Trophoblast cell (in vitro differentiated cells and primary cell): ENCODE measurements around the gene MED29.

Experiments used
- DNase-seq, 2 donors: peaks; one replicate each; pipeline ENCODE4 v3.0.0-alpha.2; 2016
- H2AFZ ChIP-seq: 2 replicates; pipeline ENCODE4 v1.6.1; 2013; ENCODE audit warnings: low read length, moderate library complexity, mild to moderate bottlenecking; ENCODE audit not compliant: insufficient read depth, poor library complexity
- H2AK5ac ChIP-seq: 2 replicates; pipeline ENCODE4 v1.6.1; 2013; ENCODE audit warnings: mild to moderate bottlenecking, low read length
- H2BK120ac ChIP-seq: 2 replicates; pipeline ENCODE4 v1.6.1; 2013; ENCODE audit warnings: low read length, mild to moderate bottlenecking, moderate library complexity; ENCODE audit not compliant: insufficient read depth, poor library complexity
- H2BK12ac ChIP-seq: 2 replicates; pipeline ENCODE4 v1.6.1; 2013; ENCODE audit warnings: mild to moderate bottlenecking, low read length, moderate library complexity
- H2BK5ac ChIP-seq: 2 replicates; pipeline ENCODE4 v1.6.1; 2013; ENCODE audit warnings: low read length, low read depth, moderate library complexity, mild to moderate bottlenecking; ENCODE audit not compliant: poor library complexity
- H3K14ac ChIP-seq: 2 replicates; pipeline ENCODE4 v1.6.1; 2013; ENCODE audit warnings: mild to moderate bottlenecking, low read length
- H3K18ac ChIP-seq: 2 replicates; pipeline ENCODE4 v1.6.1; 2013; ENCODE audit warnings: mild to moderate bottlenecking, low read length
- H3K23ac ChIP-seq: 2 replicates; pipeline ENCODE4 v1.6.1; 2013; ENCODE audit warnings: low read length
- H3K27ac ChIP-seq: 2 replicates; pipeline ENCODE4 v1.5.1; 2013; ENCODE audit warnings: low read depth, mild to moderate bottlenecking, inconsistent platforms, low read length, moderate library complexity
- H3K27me3 ChIP-seq: 2 replicates; pipeline ENCODE4 v1.6.1; 2013; ENCODE audit warnings: inconsistent platforms, mild to moderate bottlenecking, low read length, moderate library complexity; ENCODE audit not compliant: insufficient read depth
- H3K36me3 ChIP-seq, 2 experiments: 1 replicate in 1 of 2; 2 replicates in 1 of 2; pipeline ENCODE4 v1.6.1; 2013; ENCODE audit warnings: low read length in 2 of 2, mild to moderate bottlenecking in 2 of 2, moderate library complexity in 1 of 2; ENCODE audit not compliant: insufficient read depth in 2 of 2, control insufficient read depth in 1 of 2
- H3K4ac ChIP-seq: 2 replicates; pipeline ENCODE4 v1.6.1; 2013; ENCODE audit warnings: low read depth, mild to moderate bottlenecking, low read length, moderate library complexity
- H3K4me1 ChIP-seq, 2 experiments: 1 replicate in 1 of 2; 2 replicates in 1 of 2; pipeline ENCODE4 v1.6.1; 2013; ENCODE audit warnings: low read length in 2 of 2, mild to moderate bottlenecking in 2 of 2, moderate library complexity in 1 of 2; ENCODE audit not compliant: insufficient read depth in 2 of 2, control insufficient read depth in 1 of 2
- H3K4me2 ChIP-seq: 2 replicates; pipeline ENCODE4 v1.6.1; 2013; ENCODE audit warnings: inconsistent platforms, mild to moderate bottlenecking, low read length, moderate library complexity
- H3K4me3 ChIP-seq: 2 replicates; pipeline ENCODE4 v1.5.1; 2013; ENCODE audit warnings: mild to moderate bottlenecking, low read depth, low read length, inconsistent platforms
- H3K79me1 ChIP-seq: one replicate; pipeline ENCODE4 v1.6.1; 2013; ENCODE audit warnings: low read length
- H3K79me2 ChIP-seq: 2 replicates; pipeline ENCODE4 v1.6.1; 2013; ENCODE audit warnings: low read length, mild to moderate bottlenecking; ENCODE audit not compliant: control insufficient read depth, insufficient read depth, poor library complexity
- H3K9ac ChIP-seq: 2 replicates; pipeline ENCODE4 v1.6.1; 2013; ENCODE audit warnings: mild to moderate bottlenecking, low read length
- H3K9me3 ChIP-seq: 2 replicates; pipeline ENCODE4 v1.6.1; 2013; ENCODE audit warnings: low read depth, mild to moderate bottlenecking, control low read depth, inconsistent platforms, low read length; ENCODE audit not compliant: insufficient read depth
- H4K12ac ChIP-seq: 2 replicates; pipeline ENCODE4 v1.6.1; 2013; ENCODE audit warnings: low read depth, mild to moderate bottlenecking, low read length, moderate library complexity
- H4K8ac ChIP-seq: 2 replicates; pipeline ENCODE4 v1.6.1; 2013; ENCODE audit warnings: low read depth, mild to moderate bottlenecking, low read length, moderate library complexity
- H4K91ac ChIP-seq: one replicate; pipeline ENCODE4 v1.6.1; 2013; ENCODE audit warnings: low read depth, mild to moderate bottlenecking, low read length, moderate library complexity
- WGBS: extraction: QIAGEN DNeasy Blood & Tissue Kit; methylation state at CpG from one replicate; pipeline ENCODE4 v1.1.7; 2013; ENCODE audit warnings: missing lambda C conversion rate; ENCODE audit not compliant: insufficient read length, insufficient coverage; ENCODE audit errors: extremely low coverage; 5-methylcytosine and 5-hydroxymethylcytosine counted together

Gene MED29

GRCh38 chr19:39445196-39446111 lies 54.3 kb downstream of the MED29 start, which contains the start of gene SUPT5H:
TSS of gene SUPT5H (plus strand) at chr19:39445582. CDS start at chr19:39445891, 309 bp downstream.
- Histone ChIP-seq H3K4me1 (peaks cover 8 to 16% of the 10 kb centered on the region in 2 experiments), H3K27me3 (no peaks in the 10 kb centered on the region), H3K79me2 (peaks cover 30% of the 10 kb centered on the region), H2BK5ac (peak within 1 kb of the TSS; percentile 50), H3K9me3 (no peaks in the 10 kb centered on the region), H3K36me3 (peaks cover 5 to 8% of the 10 kb centered on the region in 2 experiments), H3K9ac (peak within 1 kb of the TSS; percentile 90), H2BK120ac (peak within 1 kb of the TSS; percentile 82), H2AFZ (peak within 1 kb of the TSS; percentile 68), H3K4me2 (peak within 1 kb of the TSS; percentile 79), H2AK5ac (peak within 1 kb of the TSS; percentile 93), H3K18ac (peak within 1 kb of the TSS; percentile 92), H3K14ac (peak within 1 kb of the TSS; percentile 94), H3K23ac (no peak within 1 kb of the TSS), H2BK12ac (no peak within 1 kb of the TSS), H4K12ac (peak within 1 kb of the TSS; percentile 75), H4K91ac (peak within 1 kb of the TSS; percentile 71), H3K27ac (peak within 1 kb of the TSS; percentile 57), H3K4me3 (peak within 1 kb of the TSS; percentile 95), H3K4ac (peak within 1 kb of the TSS; percentile 97), H3K79me1 (peaks cover 9% of the 10 kb centered on the region), H4K8ac (peak within 1 kb of the TSS; percentile 89)
- DNase-seq, result peak; percentile 99 to 100
- WGBS, result no CpG with 5 or more reads among the region's 68 CpGs

GRCh38 chr19:39446365-39447084 lies 55.3 kb downstream of the MED29 start:
- Histone ChIP-seq H3K18ac (no peak overlapping the region), H2BK120ac (no peak overlapping the region), H4K8ac (no peak overlapping the region), H3K36me3 (peaks cover 9 to 11% of the 10 kb centered on the region in 2 experiments), H3K23ac (no peak overlapping the region), H3K14ac (no peak overlapping the region), H3K79me2 (peaks cover 30% of the 10 kb centered on the region), H3K27me3 (no peaks in the 10 kb centered on the region), H4K12ac (no peak overlapping the region), H2AFZ (no peak overlapping the region), H3K4me2 (peak overlapping the region; percentile 79), H3K27ac (no peak overlapping the region), H2AK5ac (no peak overlapping the region), H2BK5ac (no peak overlapping the region), H3K9me3 (no peaks in the 10 kb centered on the region), H3K4me1 (peaks cover 8 to 16% of the 10 kb centered on the region in 2 experiments), H3K9ac (no peak overlapping the region), H3K79me1 (peaks cover 9% of the 10 kb centered on the region), H2BK12ac (no peak overlapping the region), H3K4ac (peak overlapping the region; percentile 37), H3K4me3 (no peak overlapping the region), H4K91ac (no peak overlapping the region)
- no peak for DNase-seq
- WGBS, result no CpG with 5 or more reads among the region's 16 CpGs

- Histone ChIP-seq H3K79me2 (peaks cover 32% of the 10 kb centered on the region), H3K18ac (no peak overlapping the region), H3K79me1 (peaks cover 9% of the 10 kb centered on the region), H2BK12ac (no peak overlapping the region), H3K23ac (no peak overlapping the region), H3K27ac (peak overlapping the region; percentile 20), H2AK5ac (no peak overlapping the region), H2BK5ac (peak overlapping the region; percentile 26), H3K4me3 (no peak overlapping the region), H3K36me3 (peaks cover 23 to 25% of the 10 kb centered on the region in 2 experiments), H3K4ac (peak overlapping the region; percentile 92), H3K4me1 (peaks cover 8 to 16% of the 10 kb centered on the region in 2 experiments), H2AFZ (no peak overlapping the region), H3K9me3 (no peaks in the 10 kb centered on the region), H3K9ac (no peak overlapping the region), H4K12ac (no peak overlapping the region), H3K27me3 (no peaks in the 10 kb centered on the region), H3K4me2 (peak overlapping the region; percentile 35), H2BK120ac (no peak overlapping the region), H4K8ac (no peak overlapping the region), H3K14ac (no peak overlapping the region), H4K91ac (no peak overlapping the region)
- no CpG with 5 or more reads among the region's 3 CpGs for WGBS
- DNase-seq, result peak in 1 of 2 donors; percentile 51
These were observed 57.1 kb downstream of the MED29 start for GRCh38 chr19:39448271-39448670.

- H3K4me1 ChIP-seq, result peaks cover 8 to 16% of the 10 kb centered on the region in 2 experiments
- H3K27ac ChIP-seq, result no peak overlapping the region
- no peak overlapping the region for H3K9ac ChIP-seq
- H3K36me3 ChIP-seq, result peaks cover 26 to 29% of the 10 kb centered on the region in 2 experiments
- no peak overlapping the region for H2BK5ac ChIP-seq
- H4K91ac ChIP-seq, result no peak overlapping the region
- H3K23ac ChIP-seq, result no peak overlapping the region
- no peak overlapping the region for H3K4me3 ChIP-seq
- no peak overlapping the region for H2AFZ ChIP-seq
- WGBS, result no CpG with 5 or more reads among the region's 8 CpGs
- H2AK5ac ChIP-seq, result no peak overlapping the region
- H2BK12ac ChIP-seq, result no peak overlapping the region
- no peak overlapping the region for H4K12ac ChIP-seq
- no peak overlapping the region for H3K4me2 ChIP-seq
- H3K27me3 ChIP-seq, result no peaks in the 10 kb centered on the region
- no peak overlapping the region for H4K8ac ChIP-seq
- H3K9me3 ChIP-seq, result no peaks in the 10 kb centered on the region
- no peak overlapping the region for H3K14ac ChIP-seq
- no peak for DNase-seq
- H2BK120ac ChIP-seq, result no peak overlapping the region
- peaks cover 32% of the 10 kb centered on the region for H3K79me2 ChIP-seq
- H3K18ac ChIP-seq, result no peak overlapping the region
- H3K79me1 ChIP-seq, result peaks cover 9% of the 10 kb centered on the region
- H3K4ac ChIP-seq, result peak overlapping the region; percentile 63
These were observed 58.1 kb downstream of the MED29 start for GRCh38 chr19:39449116-39449797.
